Testis (tissue), 3 donors: ENCODE measurements around the gene MCTS1. TPM values are rescaled to one million over a fixed set of nuclear protein-coding genes. Genes with fewer than 3 reads are reported as not detected.

ENCODE experiments used
- DNase-seq: peaks from one replicate; pipeline ENCODE4 v3.0.0-alpha.2; 2019
- H3K27ac ChIP-seq, 2 donors: fragments of 200-600 bp; sonication (generic); one replicate each; pipeline ENCODE4 v1.5.1; 2019
- H3K27me3 ChIP-seq: fragments of 200-600 bp; sonication (generic); one replicate; pipeline ENCODE4 v1.5.1; 2019
- H3K36me3 ChIP-seq: fragments of 200-600 bp; sonication (generic); one replicate; pipeline ENCODE4 v1.5.1; 2017; ENCODE audit warnings: low read depth; ENCODE audit errors: missing control alignments
- H3K4me1 ChIP-seq: fragments of 200-600 bp; sonication (generic); one replicate; pipeline ENCODE4 v1.5.1; 2019
- H3K4me3 ChIP-seq, 2 donors: fragments of 200-600 bp; sonication (generic); one replicate each; pipeline ENCODE4 v1.5.1; 2017 to 2019
- H3K9me3 ChIP-seq: fragments of 200-600 bp; sonication (generic); one replicate; pipeline ENCODE4 v1.5.1; 2017
- CTCF ChIP-seq, 3 experiments: fragments of 450-650 bp in 2 of 3; fragments of 200-600 bp in 1 of 3; sonication (generic) in 1 of 3; IDR thresholded peaks; one replicate each; pipeline ENCODE4 v1.5.1; 2016 to 2019; ENCODE audit warnings: antibody characterized with exemption in 3 of 3, mild to moderate bottlenecking in 2 of 3, moderate library complexity in 1 of 3
- POLR2A ChIP-seq: fragments of 450-650 bp; IDR thresholded peaks from one replicate; pipeline ENCODE4 v1.6.1; 2017; ENCODE audit warnings: antibody characterized with exemption, mild to moderate bottlenecking, moderate library complexity
- whole genome bisulfite sequencing, 2 donors: methylation state at CpG; one replicate each; pipeline ENCODE4 v1.1.5; 2018; 5-methylcytosine and 5-hydroxymethylcytosine counted together
- intact Hi-C: fragments of 100-400 bp; cut with DNase I; formaldehyde crosslinking; loops from one replicate; pipeline ENCODE4 v1.15.1; 2023; ENCODE audit warnings: low total_unique reads
- polyA plus RNA-seq: library from polyadenylated mRNA; stranded (reverse); fragments of 350-450 nt; fragmentation: Illumina TruSeq; extraction: RNeasy Lipid Tissue Mini Kit (QIAGEN cat#74804); gene quantifications from one replicate; pipeline ENCODE4 v1.2.3, GENCODE V29; 2014; ENCODE audit warnings: low read depth, low replicate concordance; ENCODE audit not compliant: insufficient read depth
- total RNA-seq, 2 donors: library from RNA; depleted of rRNA; stranded (reverse); fragments of >200 nt; gene quantifications; one replicate each; pipeline ENCODE4 v1.2.3, GENCODE V29; 2016

MCTS1 gene
- total and polyA plus RNA-seq, 3 donors from 2014 or later = 26.2 to 32.1 (median 27.4) TPM

- DNase-seq = peak; percentile 96
- peak within 1 kb of the TSS; percentile 58 to 72 for H3K4me3 ChIP-seq
- H3K36me3 ChIP-seq = no peaks in the 10 kb centered on the region
Observed at GRCh38 chrX:120560842-120561633, 42.9 kb upstream of the MCTS1 start, which contains the start of gene CUL4B. CUL4B (minus strand) TSS chrX:120560962; CDS start chrX:120560638, 324 bp downstream.

GRCh38 chrX:120561634-120562568 is 42.0 kb upstream of the MCTS1 start:
- DNase-seq = no peak
- Histone ChIP-seq H3K9me3 (no peaks in the 10 kb centered on the region), H3K4me1 (peaks cover 6% of the 10 kb centered on the region), H3K4me3 (peak overlapping the region; percentile 40 to 51), H3K36me3 (no peaks in the 10 kb centered on the region), H3K27ac (peak overlapping the region; percentile 83 to 95), H3K27me3 (no peaks in the 10 kb centered on the region)
- intact Hi-C loops = no loop called here
- TF ChIP-seq CTCF (IDR thresholded peaks at IDR 0.05) = no peak
- TF ChIP-seq POLR2A = no peak
- WGBS, 2 donors = 1 to 3% methylated on average over 12 of the region's 12 CpGs

More at GRCh38 chrX:120560842-120561633, 42.9 kb upstream of the MCTS1 start, which contains the start of gene CUL4B:
- H3K4me1 ChIP-seq = peaks cover 6% of the 10 kb centered on the region
- intact Hi-C loops = no loop called here
- H3K9me3 ChIP-seq = no peaks in the 10 kb centered on the region
- peak within 1 kb of the TSS; percentile 93 to 95 for H3K27ac ChIP-seq
- 1% methylated on average over 16 to 39 of the region's 54 CpGs for WGBS, 2 donors
- no peak for TF ChIP-seq POLR2A
- TF ChIP-seq CTCF (IDR thresholded peaks at IDR 0.05) = no peak
- no peaks in the 10 kb centered on the region for H3K27me3 ChIP-seq

GRCh38 chrX:120562569-120562926 is 41.4 kb upstream of the MCTS1 start:
- intact Hi-C loops = no loop called here
- Histone ChIP-seq H3K36me3 (no peaks in the 10 kb centered on the region), H3K4me3 (no peak overlapping the region), H3K27ac (peak overlapping the region; percentile 83 to 95), H3K4me1 (peaks cover 6% of the 10 kb centered on the region), H3K9me3 (no peaks in the 10 kb centered on the region), H3K27me3 (no peaks in the 10 kb centered on the region)
- TF ChIP-seq CTCF (IDR thresholded peaks at IDR 0.05) (no peak), POLR2A (no peak)
- DNase-seq = no peak
- WGBS, 2 donors = 20 to 31% methylated on average over 2 of the region's 2 CpGs

GRCh38 chrX:120564925-120565324 is 39.0 kb upstream of the MCTS1 start:
- H3K9me3 ChIP-seq = no peaks in the 10 kb centered on the region
- H3K36me3 ChIP-seq = no peaks in the 10 kb centered on the region
- no peaks in the 10 kb centered on the region for H3K27me3 ChIP-seq
- 87 to 88% methylated on average over 1 of the region's 1 CpG for WGBS, 2 donors
- H3K4me1 ChIP-seq = peaks cover 6% of the 10 kb centered on the region
- no peak overlapping the region for H3K4me3 ChIP-seq
- intact Hi-C loops = no loop called here
- H3K27ac ChIP-seq = no peak overlapping the region
- TF ChIP-seq POLR2A (no peak), CTCF (IDR thresholded peaks at IDR 0.05) (no peak)
- DNase-seq = no peak
